ENCODE results near the gene MACF1.

- TF ChIP-seq, protein P1, sequence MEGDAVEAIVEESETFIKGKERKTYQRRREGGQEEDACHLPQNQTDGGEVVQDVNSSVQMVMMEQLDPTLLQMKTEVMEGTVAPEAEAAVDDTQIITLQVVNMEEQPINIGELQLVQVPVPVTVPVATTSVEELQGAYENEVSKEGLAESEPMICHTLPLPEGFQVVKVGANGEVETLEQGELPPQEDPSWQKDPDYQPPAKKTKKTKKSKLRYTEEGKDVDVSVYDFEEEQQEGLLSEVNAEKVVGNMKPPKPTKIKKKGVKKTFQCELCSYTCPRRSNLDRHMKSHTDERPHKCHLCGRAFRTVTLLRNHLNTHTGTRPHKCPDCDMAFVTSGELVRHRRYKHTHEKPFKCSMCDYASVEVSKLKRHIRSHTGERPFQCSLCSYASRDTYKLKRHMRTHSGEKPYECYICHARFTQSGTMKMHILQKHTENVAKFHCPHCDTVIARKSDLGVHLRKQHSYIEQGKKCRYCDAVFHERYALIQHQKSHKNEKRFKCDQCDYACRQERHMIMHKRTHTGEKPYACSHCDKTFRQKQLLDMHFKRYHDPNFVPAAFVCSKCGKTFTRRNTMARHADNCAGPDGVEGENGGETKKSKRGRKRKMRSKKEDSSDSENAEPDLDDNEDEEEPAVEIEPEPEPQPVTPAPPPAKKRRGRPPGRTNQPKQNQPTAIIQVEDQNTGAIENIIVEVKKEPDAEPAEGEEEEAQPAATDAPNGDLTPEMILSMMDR (IDR thresholded peaks at IDR 0.05; ENCODE audit: insufficient read depth, low read depth, low read length) = no peak
- no peak for TF ChIP-seq EZH2 (IDR thresholded peaks at IDR 0.05; ENCODE audit: insufficient read depth, low read length)
Measured at GRCh38 chr1:39363267-39363666, 158.8 kb downstream of the MACF1 start.
